Pulmonary artery endothelial cell (primary cell): ENCODE measurements around the gene APOBEC4. TPM values are rescaled to one million over a fixed set of nuclear protein-coding genes. Genes with fewer than 3 reads are reported as not detected.
"Not testable (repeated sequence)": the region's sequence is repeated elsewhere in the genome, so short reads cannot be mapped to it uniquely, and the experiment has no call there.

ENCODE experiments used
- DNase-seq: peaks from one replicate; pipeline ENCODE4 v3.0.0-alpha.2; 2011; ENCODE audit warnings: low read depth, low spot score
- total RNA-seq: library from RNA; depleted of rRNA; stranded (reverse); fragments of >200 nt; gene quantifications from 2 replicates; pipeline ENCODE4 v1.2.3, GENCODE V29; 2014

APOBEC4 gene
- total RNA-seq, 1 donor from 2014 or later = not detected

GRCh38 chr1:183634429-183635065, 18.6 kb downstream of the APOBEC4 start:
- DNase-seq = no peak

DNA sequence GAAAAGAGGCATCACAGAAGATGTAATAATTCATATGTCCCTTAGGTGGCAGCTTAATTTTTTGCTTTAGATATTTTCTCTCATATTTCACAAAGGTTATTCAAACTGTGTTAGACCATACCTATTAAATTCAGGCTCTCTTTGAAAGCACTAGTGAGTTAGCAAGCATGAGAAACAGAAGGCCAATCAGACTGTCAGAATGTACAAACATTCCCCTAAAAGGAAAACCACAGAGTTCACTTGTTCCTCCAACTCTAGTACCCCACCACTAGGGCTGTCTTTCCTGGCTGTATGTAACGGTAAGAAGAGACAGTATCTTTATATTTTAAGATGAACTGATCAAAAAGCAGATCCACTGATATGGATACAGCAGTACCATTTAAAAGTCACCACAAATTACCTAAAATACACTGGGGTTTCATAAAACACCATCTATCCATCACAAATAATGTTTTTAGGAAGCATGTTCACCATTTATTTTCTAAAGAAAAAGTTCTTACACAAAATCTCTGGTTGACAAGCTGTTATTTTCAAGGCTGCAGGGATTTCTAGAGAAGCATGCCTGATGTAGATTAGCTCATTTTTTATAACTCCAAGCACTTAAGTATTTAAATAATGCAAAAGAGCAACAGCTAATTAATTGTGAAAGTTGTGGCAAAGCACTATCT, 19.3 kb downstream of the APOBEC4 start:
- peak; percentile 63 for DNase-seq

- no peak for DNase-seq
Measured at GRCh38 chr1:183632964-183633363, 20.2 kb downstream of the APOBEC4 start.

DNA sequence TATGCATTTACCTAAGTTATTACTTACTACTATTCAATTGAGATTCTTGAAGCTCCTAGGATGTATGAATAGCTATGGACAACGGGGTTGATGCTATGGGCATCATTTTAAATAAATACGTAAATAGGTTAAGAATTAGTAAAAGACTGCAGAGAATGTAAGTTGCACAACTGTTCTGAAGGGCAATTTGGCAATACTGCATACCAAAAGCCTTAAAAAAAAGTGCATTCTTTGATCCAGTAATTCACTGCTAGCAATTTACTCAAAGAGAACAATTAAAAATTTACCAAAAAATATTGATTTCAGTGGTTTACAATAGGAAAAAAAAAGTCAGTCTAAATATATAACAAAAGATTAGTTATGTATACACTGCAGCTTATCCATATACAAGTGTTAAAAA, 21.0 kb downstream of the APOBEC4 start:
- no peak for DNase-seq

GRCh38 chr1:183630748-183631147, 22.4 kb downstream of the APOBEC4 start:
- DNase-seq = no peak

DNA sequence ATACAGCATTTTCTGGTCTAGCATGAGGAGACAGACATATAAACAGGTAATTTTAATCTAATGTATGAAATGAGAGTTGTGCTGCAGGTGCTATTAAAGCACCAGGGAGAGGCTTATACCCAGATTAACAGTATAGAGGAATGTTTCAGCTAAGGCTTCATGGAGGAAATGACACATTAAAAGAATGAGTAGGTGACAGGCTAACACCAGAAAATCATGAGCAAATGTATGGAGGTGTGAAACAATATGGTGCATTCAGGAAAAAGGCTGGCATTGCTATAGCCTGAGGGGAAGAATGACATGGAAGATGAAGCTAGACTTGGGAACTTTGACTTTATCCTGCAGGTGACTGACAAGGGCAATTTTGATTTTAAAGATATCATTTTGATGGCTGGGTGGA, 24.6 kb downstream of the APOBEC4 start:
- DNase-seq = no peak

- DNase-seq = not testable (repeated sequence)
Measured at GRCh38 chr1:183626236-183626635, 26.9 kb downstream of the APOBEC4 start.

DNA sequence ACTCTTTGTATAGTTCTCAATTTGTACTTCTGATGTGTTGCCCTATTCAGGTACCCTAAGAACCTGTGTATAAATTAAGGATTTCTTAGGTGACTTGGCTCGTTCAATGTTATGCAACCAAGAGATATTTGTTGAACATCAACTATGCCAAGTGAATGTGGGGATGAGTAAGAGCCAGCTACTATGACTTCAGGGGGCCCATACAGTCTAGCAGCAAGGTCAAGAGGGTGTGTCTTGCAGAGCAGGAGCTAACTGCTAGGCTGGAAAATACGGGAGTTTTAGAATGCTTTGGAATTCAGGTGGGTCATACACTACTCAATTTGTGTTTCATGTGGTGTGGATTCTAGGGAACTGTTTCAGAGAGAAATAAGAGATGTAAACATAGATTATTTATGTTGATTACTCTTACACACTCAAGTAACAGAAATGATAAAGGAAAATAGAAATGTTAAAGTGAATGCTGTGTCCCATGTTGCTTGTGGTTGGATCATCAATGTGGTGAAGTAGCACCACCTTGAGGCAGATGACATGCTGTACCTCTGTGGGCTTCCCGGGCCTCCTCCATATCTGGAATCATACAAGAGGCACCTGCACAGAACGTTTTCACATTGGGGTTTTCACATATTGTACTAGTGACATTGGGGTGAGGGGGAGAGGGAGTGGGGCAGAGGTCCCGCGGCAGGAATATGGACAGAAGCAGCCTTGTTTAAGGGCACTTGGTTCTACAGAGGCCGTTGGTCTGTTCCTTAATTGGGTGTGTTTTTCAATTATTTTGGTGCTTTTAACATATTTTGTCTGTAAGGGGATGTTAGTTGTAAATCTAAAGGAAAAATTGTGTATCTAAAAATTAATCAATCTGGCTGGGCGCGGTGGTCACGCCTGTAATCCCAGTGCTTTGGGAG, 30.0 kb downstream of the APOBEC4 start:
- no peak for DNase-seq

GRCh38 chr1:183622013-183622412, 31.1 kb downstream of the APOBEC4 start:
- DNase-seq = no peak

DNA sequence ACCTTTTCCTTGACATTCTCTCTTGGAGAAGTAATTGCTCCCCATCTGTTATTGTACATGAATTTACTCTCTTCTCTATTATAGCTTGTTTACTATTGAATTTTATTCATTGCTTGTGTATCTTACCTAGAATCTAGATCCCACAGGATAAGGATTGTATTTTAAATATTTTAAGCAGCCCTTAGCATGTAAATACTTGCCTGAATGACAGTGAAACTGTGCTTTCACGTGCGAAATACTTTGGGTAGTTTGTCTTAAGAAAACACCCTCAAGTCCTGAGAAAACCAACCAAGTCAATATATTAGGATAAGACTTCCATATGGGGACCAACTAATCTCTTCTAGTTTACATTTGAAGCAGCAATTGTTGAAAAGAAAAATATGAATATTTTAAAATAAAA, 32.8 kb downstream of the APOBEC4 start:
- DNase-seq = no peak

DNA sequence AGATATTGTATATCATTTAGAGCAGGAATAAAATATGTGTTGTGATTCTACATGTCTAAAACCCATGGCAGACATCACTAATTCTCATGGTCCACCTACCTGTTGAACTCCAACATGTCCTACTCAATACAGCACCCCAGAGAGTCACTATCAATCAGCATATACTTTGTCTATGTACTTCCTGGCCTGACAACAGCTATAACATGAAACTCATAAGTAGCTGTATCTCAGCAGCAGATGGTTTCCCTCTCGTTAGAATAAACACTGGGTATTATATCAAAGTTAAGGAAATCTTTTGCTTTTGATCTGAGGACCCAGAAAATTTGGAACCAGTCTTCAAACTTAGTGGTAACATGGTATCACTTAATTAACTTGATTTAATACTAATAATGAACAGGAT, 33.3 kb downstream of the APOBEC4 start:
- no peak for DNase-seq

DNA sequence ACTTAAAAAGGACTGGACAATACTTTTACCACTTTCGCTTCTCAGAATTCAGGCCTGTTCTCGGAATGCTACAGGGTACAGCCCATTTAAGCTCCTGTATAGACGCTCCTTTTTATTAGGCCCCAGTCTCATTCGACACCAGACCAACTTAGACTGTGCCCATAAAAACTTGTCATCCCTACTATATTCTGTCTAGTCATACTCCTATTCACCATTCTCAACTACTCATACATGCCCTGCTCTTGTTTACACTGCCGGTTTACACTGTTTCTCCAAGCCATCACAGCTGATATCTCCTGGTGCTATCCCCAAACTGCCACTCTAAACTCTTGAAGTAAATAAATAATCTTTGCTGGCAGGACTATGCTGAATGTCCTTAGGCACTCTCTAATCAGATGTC, 34.9 kb downstream of the APOBEC4 start:
- DNase-seq = not testable (repeated sequence)

GRCh38 chr1:183612975-183613374, 40.1 kb downstream of the APOBEC4 start:
- DNase-seq = not testable (repeated sequence)

DNA sequence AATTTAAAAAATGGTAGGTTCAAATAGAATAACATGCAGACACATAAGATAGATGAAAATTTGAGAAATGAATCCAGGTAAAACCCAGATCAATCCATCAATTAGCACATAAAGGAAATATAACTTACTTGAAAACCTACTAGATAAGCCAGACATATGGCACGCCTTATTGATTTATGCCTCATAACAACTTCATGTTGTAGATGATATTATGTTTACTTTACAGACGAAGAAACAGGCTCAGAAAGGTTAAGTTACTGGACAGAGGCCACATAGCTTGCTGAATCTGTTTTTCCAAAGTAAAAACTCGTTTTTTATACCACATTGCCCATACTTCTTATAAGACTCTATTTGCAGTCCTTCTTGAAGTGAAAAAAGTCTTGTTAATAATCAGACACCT, 40.7 kb downstream of the APOBEC4 start:
- no peak for DNase-seq

- DNase-seq = no peak
Measured at GRCh38 chr1:183611021-183611420, 42.1 kb downstream of the APOBEC4 start.

GRCh38 chr1:183609759-183610452, 43.2 kb downstream of the APOBEC4 start:
- DNase-seq = no peak

GRCh38 chr1:183609313-183609712, 43.8 kb downstream of the APOBEC4 start:
- DNase-seq = no peak

- no peak for DNase-seq
Measured at GRCh38 chr1:183607322-183607980, 45.7 kb downstream of the APOBEC4 start.

DNA sequence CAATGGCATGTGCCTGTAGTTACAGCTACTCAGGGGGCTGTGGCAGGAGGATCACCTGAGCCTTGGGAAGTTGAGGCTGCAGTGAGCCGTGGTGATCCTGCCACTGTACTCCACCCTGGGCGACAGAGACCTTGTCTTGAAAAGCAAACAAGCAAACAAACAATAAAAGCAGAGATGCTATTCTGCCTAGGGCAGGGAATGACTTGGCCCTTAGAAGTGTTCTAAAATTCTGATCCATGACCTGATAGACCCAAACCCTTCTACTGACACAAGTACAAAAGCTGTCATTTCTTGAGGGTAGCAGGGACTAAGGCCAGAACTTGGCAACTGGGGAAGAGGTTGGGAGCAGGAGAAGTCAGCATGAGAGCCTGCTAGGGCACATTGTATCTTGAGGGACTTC, 47.2 kb downstream of the APOBEC4 start:
- no peak for DNase-seq

GRCh38 chr1:183604815-183605214, 48.3 kb downstream of the APOBEC4 start:
- DNase-seq = no peak
